K562 (cell line): Measurements from ENCODE around the gene PIP4K2A. TPM values are rescaled to one million over a fixed set of nuclear protein-coding genes. Genes with fewer than 3 reads are reported as not detected.

Experiments
- ATAC-seq: fragments of 200-7000 bp; cut with Tn5 transposase; 3 replicates; pipeline ENCODE4 v1.9.1; 2020; ENCODE audit warnings: moderate library complexity
- BruUV-seq: library from RNA; stranded (reverse); fragments of 400-500 nt; replicated peaks from 2 replicates; lab custom pipeline; 2021; lab: Mats Ljungman, UMichigan
- CTCF ChIA-PET: fragments of 300-600 bp; formaldehyde crosslinking; extraction: SDS; loops from one replicate; lab custom pipeline; 2021; ENCODE audit warnings: low intra/inter-chr PET ratio; lab: Yijun Ruan, JAX
- POLR2A ChIA-PET: fragments of 300-600, 350-650 bp; sonication (Branson Sonifier 250); formaldehyde crosslinking; extraction: SDS; loops from one replicate; lab custom pipeline; 2021; ENCODE audit warnings: antibody characterized with exemption, inconsistent platforms; lab: Yijun Ruan, JAX
- DNase-seq, 4 experiments: peaks; one replicate each; pipeline versions ENCODE4 v3.0.0 to v3.0.0-alpha.2; 2011 to 2018; ENCODE audit warnings: low spot score in 3 of 4, mixed read lengths in 3 of 4; ENCODE audit errors: extremely low read depth in 1 of 4
- FAIRE-seq: peaks from 2 replicates; lab custom pipeline; 2011; peaks lifted over from hg19 to GRCh38; lab: Jason Lieb, UNC
- H2AFZ ChIP-seq: 2 replicates; pipeline ENCODE4 v1.6.0; 2011; ENCODE audit warnings: low read depth, low read length, control low read depth, inconsistent platforms
- H3K27ac ChIP-seq: fragments of 200-600 bp; 3 replicates; pipeline ENCODE4 v1.8.0; 2011; ENCODE audit warnings: low read depth, mild to moderate bottlenecking, control low read depth, inconsistent platforms, low read length, moderate library complexity, mixed read lengths; ENCODE audit errors: extremely low read depth
- H3K27me3 ChIP-seq, 2 experiments: fragments of 300-600 bp in 1 of 2; 2 replicates in 1 of 2; 3 replicates in 1 of 2; pipeline versions ENCODE4 v1.6.0 to v1.8.0; 2011; ENCODE audit warnings: inconsistent platforms in 2 of 2, low read length in 2 of 2, mild to moderate bottlenecking in 1 of 2, mixed read lengths in 1 of 2, moderate library complexity in 1 of 2; ENCODE audit not compliant: control insufficient read depth in 2 of 2, insufficient read depth in 2 of 2
- H3K36me3 ChIP-seq: fragments of 300-600 bp; 3 replicates; pipeline ENCODE4 v1.8.0; 2011; ENCODE audit warnings: mild to moderate bottlenecking, low read length, inconsistent platforms; ENCODE audit not compliant: control insufficient read depth, insufficient read depth
- H3K4me1 ChIP-seq, 2 experiments: fragments of 200-600 bp in 1 of 2; replicated peaks in 1 of 2; 2 replicates in 1 of 2; 3 replicates in 1 of 2; pipeline versions ENCODE4 v1.5.1 to v1.8.0; 2011; ENCODE audit warnings: inconsistent platforms in 2 of 2, low read length in 2 of 2, mild to moderate bottlenecking in 1 of 2, mixed read lengths in 1 of 2, moderate library complexity in 1 of 2; ENCODE audit not compliant: control insufficient read depth in 2 of 2, insufficient read depth in 2 of 2
- H3K4me2 ChIP-seq: 2 replicates; pipeline ENCODE4 v1.6.1; 2011; ENCODE audit warnings: low read length, control low read depth, inconsistent platforms, mixed read lengths; ENCODE audit not compliant: insufficient read depth
- H3K4me3 ChIP-seq: fragments of 200-600 bp; sonication (generic), shearing (Covaris generic); 2 replicates; pipeline ENCODE4 v1.5.1; 2016; ENCODE audit warnings: control low read depth, inconsistent platforms
- H3K79me2 ChIP-seq: fragments of 200-600 bp; 3 replicates; pipeline ENCODE4 v1.8.0; 2011; ENCODE audit warnings: low read length, inconsistent platforms; ENCODE audit not compliant: control insufficient read depth, insufficient read depth
- H3K9ac ChIP-seq, 2 experiments: 2 replicates each; pipeline versions ENCODE4 v1.6.0 to v1.6.1; 2011; ENCODE audit warnings: low read depth in 2 of 2, low read length in 2 of 2, control low read depth in 1 of 2, inconsistent platforms in 1 of 2, mild to moderate bottlenecking in 1 of 2, mixed read lengths in 1 of 2; ENCODE audit not compliant: insufficient read depth in 1 of 2
- H3K9me1 ChIP-seq: one replicate; pipeline ENCODE4 v1.6.0; 2011; ENCODE audit warnings: inconsistent platforms, mild to moderate bottlenecking, low read length, moderate library complexity; ENCODE audit not compliant: control insufficient read depth, insufficient read depth
- H3K9me3 ChIP-seq: replicated peaks from 2 replicates; pipeline ENCODE4 v1.5.1; 2011; ENCODE audit warnings: low read depth, low read length, inconsistent platforms; ENCODE audit not compliant: control insufficient read depth, insufficient read depth
- H4K20me1 ChIP-seq: replicated peaks from 2 replicates; pipeline ENCODE4 v1.6.1; 2011; ENCODE audit warnings: low read length, inconsistent platforms, mixed read lengths; ENCODE audit not compliant: control insufficient read depth, insufficient read depth
- CBFA2T3 ChIP-seq: fragments of 450-650 bp; IDR thresholded peaks from 2 replicates; pipeline ENCODE4 v1.6.1; 2017
- CREB5 ChIP-seq: fragments of 250-450 bp; sonication (Bioruptor Pico); IDR thresholded peaks from 2 replicates; pipeline ENCODE4 v1.5.0; 2020; ENCODE audit warnings: mild to moderate bottlenecking
- E2F1 ChIP-seq: sonication (generic); formaldehyde crosslinking; IDR thresholded peaks from 2 replicates; pipeline ENCODE4 v1.8.1; 2023; ENCODE audit warnings: mild to moderate bottlenecking, missing genetic modification reagents, moderate library complexity
- E2F6 ChIP-seq, 2 experiments: IDR thresholded peaks; 2 replicates each; pipeline ENCODE4 v1.6.1; 2011; ENCODE audit warnings: borderline replicate concordance in 1 of 2, control low read depth in 1 of 2, low read depth in 1 of 2, low read length in 1 of 2, mild to moderate bottlenecking in 1 of 2, mixed read lengths in 1 of 2, moderate library complexity in 1 of 2; ENCODE audit not compliant: insufficient read depth in 1 of 2, insufficient read length in 1 of 2, poor library complexity in 1 of 2, severe bottlenecking in 1 of 2; ENCODE audit errors: extremely low read depth in 1 of 2
- FOSL1 ChIP-seq: fragments of 200-800 bp; sonication (Bioruptor generic); conservative IDR thresholded peaks from 2 replicates; pipeline ENCODE4 v1.6.1; 2016; ENCODE audit warnings: missing genetic modification characterization, missing compliant biosample characterization
- GTF2E2 ChIP-seq: fragments of 200-800 bp; sonication (Bioruptor generic); IDR thresholded peaks from 2 replicates; pipeline ENCODE4 v1.6.1; 2016; ENCODE audit warnings: missing genetic modification characterization, missing compliant biosample characterization
- GTF2F1 ChIP-seq: IDR thresholded peaks from 2 replicates; pipeline ENCODE4 v1.6.1; 2011; ENCODE audit warnings: low read depth, low read length, improper control_type of control experiment
- JUNB ChIP-seq: fragments of 450-650 bp; formaldehyde crosslinking; conservative IDR thresholded peaks from 2 replicates; pipeline ENCODE4 v1.4.0; 2020; ENCODE audit warnings: mild to moderate bottlenecking
- LARP7 ChIP-seq: fragments of 450-650 bp; IDR thresholded peaks from 2 replicates; pipeline ENCODE4 v1.6.1; 2016
- LCOR ChIP-seq: sonication (generic); formaldehyde crosslinking; IDR thresholded peaks from 2 replicates; pipeline ENCODE4 v1.8.0; 2022; ENCODE audit warnings: mild to moderate bottlenecking, missing genetic modification reagents
- MAZ ChIP-seq, 2 experiments: fragments of 450-650 bp in 1 of 2; sonication (generic) in 1 of 2; formaldehyde crosslinking; IDR thresholded peaks in 1 of 2; conservative IDR thresholded peaks in 1 of 2; 2 replicates each; pipeline versions ENCODE4 v1.4.0 to v1.5.0; 2020; ENCODE audit warnings: mild to moderate bottlenecking in 1 of 2, missing genetic modification reagents in 1 of 2
- PYGO2 ChIP-seq: fragments of 450-650 bp; IDR thresholded peaks from 2 replicates; pipeline ENCODE4 v1.6.1; 2016; ENCODE audit warnings: mild to moderate bottlenecking, missing genetic modification characterization, moderate library complexity, missing compliant biosample characterization
- SRSF9 ChIP-seq: fragments of 200-400 bp; formaldehyde crosslinking; IDR thresholded peaks from 2 replicates; pipeline ENCODE4 v1.6.1; 2017; ENCODE audit warnings: low read depth, low read length, borderline replicate concordance
- TRIM24 ChIP-seq, 2 experiments: fragments of 450-650 bp; IDR thresholded peaks; 2 replicates each; pipeline ENCODE4 v1.6.1; 2016
- ZBTB17 ChIP-seq: fragments of 450-650 bp; formaldehyde crosslinking; IDR thresholded peaks from 2 replicates; pipeline ENCODE4 v1.4.0; 2020; ENCODE audit warnings: mild to moderate bottlenecking
- ZBTB34 ChIP-seq: fragments of 250-450 bp; sonication (Bioruptor Pico); IDR thresholded peaks from 2 replicates; pipeline ENCODE4 v1.8.0; 2021; ENCODE audit warnings: mild to moderate bottlenecking, moderate library complexity
- ZNF12 ChIP-seq: sonication (generic); formaldehyde crosslinking; IDR thresholded peaks from 2 replicates; pipeline ENCODE4 v1.4.0; 2020; ENCODE audit warnings: mild to moderate bottlenecking, missing genetic modification reagents
- ZNF766 ChIP-seq: fragments of 200-800 bp; sonication (Bioruptor generic); conservative IDR thresholded peaks from 2 replicates; pipeline ENCODE4 v1.6.1; 2016; ENCODE audit warnings: missing genetic modification characterization, missing compliant biosample characterization
- WGBS: fragments of 100-300 bp; shearing (Covaris generic); methylation state at CpG from one replicate; pipeline ENCODE4 v1.1.6; 2016; ENCODE audit warnings: low coverage, mixed read lengths; ENCODE audit not compliant: insufficient coverage; ENCODE audit errors: missing lambda C conversion rate; 5-methylcytosine and 5-hydroxymethylcytosine counted together
- in situ Hi-C: fragments of 300-500 bp; cut with MboI; formaldehyde crosslinking; loops from 4 replicates; pipeline ENCODE4 v1.15.0; 2018; ENCODE audit warnings: inconsistent platforms, mixed read lengths
- intact Hi-C: fragments of 100-400 bp; cut with micrococcal nuclease; formaldehyde crosslinking; loops from 2 replicates; pipeline ENCODE4 v1.14.2; 2022
- polyA plus RNA-seq, 8 experiments: library from polyadenylated mRNA; depleted of rRNA in 4 of 8; stranded (reverse) in 5 of 8; unstranded in 3 of 8; fragments of >200 nt; fragmentation: Nextera tagmentation in 2 of 8; fragmentation: Illumina TruSeq in 1 of 8; extraction: Ambion mirVana in 2 of 8; extraction: Trizol in 1 of 8; gene quantifications; 2 replicates each; pipeline versions ENCODE4 v1.2.1 to v1.2.3, GENCODE V29; 2011 to 2014; ENCODE audit warnings: inconsistent platforms in 1 of 8, missing spikeins in 1 of 8
- total RNA-seq, 7 experiments: library from RNA; depleted of rRNA in 6 of 7; stranded (reverse); fragments of >200 nt in 6 of 7; fragmentation: Illumina TruSeq in 2 of 7; extraction: Trizol in 2 of 7; gene quantifications; 2 replicates each; pipeline versions ENCODE4 v1.2.1 to v1.2.3, GENCODE V29; 2011 to 2021; ENCODE audit warnings: low replicate concordance in 1 of 7

PIP4K2A gene
- total and polyA plus RNA-seq, 9 of the 15 experiments (the other 6 are each of a cell fraction or from before 2014, with no cell fraction given): 35.6 to 117 (median 71.9) TPM

GRCh38 chr10:22684699-22685098, 29.7 kb downstream of the PIP4K2A start:
- Histone ChIP-seq H3K4me3 (no peak overlapping the region), H3K9ac (peak overlapping the region; percentile 33 to 54; a peak in 3 of 4 replicates), H3K79me2 (peaks cover 100% of the 10 kb centered on the region), H3K27me3 (no peaks in the 10 kb centered on the region), H4K20me1 (no peaks in the 10 kb centered on the region; the same call in 1 of the 2 replicates), H3K4me2 (peak overlapping the region; percentile 63), H3K36me3 (peaks cover 26% of the 10 kb centered on the region; the same call in 2 of the 3 replicates), H3K9me3 (no peaks in the 10 kb centered on the region; the same call in 1 of the 2 replicates), H3K4me1 (peaks cover 30 to 65% of the 10 kb centered on the region in 2 experiments), H3K9me1 (no peaks in the 10 kb centered on the region), H2AFZ (no peak overlapping the region; the same call in 1 of the 2 replicates), H3K27ac (peak overlapping the region; percentile 91)
- intact Hi-C loops: loop anchor here (5.0 kb wide), 1 partner anchor 67 kb away; no protein-coding TSS in a partner anchor
- in situ Hi-C loops: no loop called here
- ChIA-PET POLR2A (interaction anchor here (0.7 to 2.9 kb wide), 4 partner anchors 8 to 15 kb away, joined by 3 to 13 read pairs (median 6); no protein-coding TSS in a partner anchor), CTCF (no interaction called here)
- FAIRE-seq: peak; percentile 64
- 15% methylated on average over 5 of the region's 5 CpGs for WGBS
- peak; percentile 49 for ATAC-seq
- no TSS peak for BruUV-seq
- DNase-seq: peak in 2 of 4 experiments; percentile 29 to 66
- no peak for TF ChIP-seq E2F1
- no peak for TF ChIP-seq LARP7
- peak; percentile 3; the same call in 1 of the 2 replicates for TF ChIP-seq CBFA2T3
- no peak for TF ChIP-seq JUNB
- no peak for TF ChIP-seq GTF2E2 (tag)
- TF ChIP-seq ZNF766 (CRISPR knock-in tag): no peak
- no peak for TF ChIP-seq SRSF9
- TF ChIP-seq FOSL1 (tag): no peak
- TF ChIP-seq E2F6 (IDR thresholded peaks at IDR 0.05; ENCODE audit: borderline replicate concordance in 1 of 2, extremely low read depth in 1 of 2, insufficient read depth in 1 of 2, insufficient read length in 1 of 2, low read depth in 1 of 2, low read length in 1 of 2, poor library complexity in 1 of 2, severe bottlenecking in 1 of 2): no peak
- no peak for TF ChIP-seq CREB5
- no peak for TF ChIP-seq ZBTB17 (CRISPR knock-in tag)
- TF ChIP-seq PYGO2 (tag): no peak
- TF ChIP-seq ZBTB34 (CRISPR knock-in tag): no peak
- TF ChIP-seq ZNF12 (CRISPR knock-in tag): no peak
- TF ChIP-seq MAZ (CRISPR knock-in tag; conservative IDR thresholded peaks at IDR 0.05 in 1 of 2, IDR thresholded peaks at IDR 0.05 in 1 of 2): peak in 1 of 2 experiments; percentile 32; a peak in 1 of 4 replicates
- TF ChIP-seq LCOR (CRISPR knock-in tag): no peak
- TF ChIP-seq GTF2F1: no peak
- TF ChIP-seq TRIM24 (IDR thresholded peaks at IDR 0.05): no peak
